HPDE6-E6E7 (cell line): Measurements from ENCODE around the gene CDKL1.

Source experiments
- DNase-seq: peaks from one replicate; pipeline ENCODE4 v3.0.0; 2011; ENCODE audit warnings: missing footprints; ENCODE audit errors: extremely low spot score

The CDKL1 gene

DNA sequence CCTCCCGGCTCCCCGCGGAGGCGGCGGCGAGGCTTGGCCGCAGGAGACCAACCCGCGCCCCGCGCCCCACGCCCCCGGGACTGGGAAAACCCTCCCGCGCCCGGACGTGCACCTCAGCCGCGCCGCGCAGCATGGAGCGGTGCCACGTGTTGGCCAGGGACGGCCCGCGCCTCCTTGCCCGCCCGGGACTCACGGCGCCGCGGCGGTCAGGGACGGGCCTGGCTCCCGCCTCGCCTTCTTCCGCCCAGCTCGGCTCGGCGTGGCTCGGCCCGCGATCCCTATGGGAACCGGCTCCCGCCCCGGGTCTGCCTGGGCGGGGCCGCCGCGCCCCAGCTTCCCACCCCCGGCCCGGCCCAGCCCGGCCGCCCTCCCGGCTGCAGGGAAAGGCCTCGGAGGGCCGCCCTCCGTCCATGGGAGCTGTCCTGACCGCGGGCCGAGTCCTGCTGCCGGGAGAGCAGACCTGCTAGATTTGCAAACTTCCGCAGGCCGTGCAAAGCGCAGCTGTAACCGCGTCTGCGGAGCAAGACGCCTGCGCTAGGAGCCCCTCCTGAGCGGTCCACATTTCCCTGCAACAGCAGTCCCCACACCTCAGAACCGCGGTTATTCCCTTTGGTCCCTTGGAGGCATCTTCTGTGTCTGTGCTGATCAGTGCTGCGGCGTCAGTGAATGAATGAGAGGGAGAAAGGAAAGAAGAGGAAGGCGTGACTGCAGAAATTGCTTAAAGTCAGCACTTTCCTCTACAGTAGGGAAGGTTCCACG lies at the start of gene CDKL1:
Gene CDKL1, minus strand, starts transcription at position 251 of the 759 bp plus-strand sequence. CDS start 1,013 bp downstream, outside the sequence.
- DNase-seq = peak; percentile 41

GRCh38 chr14:50434528-50434927 lies 37.8 kb upstream of the CDKL1 start:
- no peak for DNase-seq

DNA sequence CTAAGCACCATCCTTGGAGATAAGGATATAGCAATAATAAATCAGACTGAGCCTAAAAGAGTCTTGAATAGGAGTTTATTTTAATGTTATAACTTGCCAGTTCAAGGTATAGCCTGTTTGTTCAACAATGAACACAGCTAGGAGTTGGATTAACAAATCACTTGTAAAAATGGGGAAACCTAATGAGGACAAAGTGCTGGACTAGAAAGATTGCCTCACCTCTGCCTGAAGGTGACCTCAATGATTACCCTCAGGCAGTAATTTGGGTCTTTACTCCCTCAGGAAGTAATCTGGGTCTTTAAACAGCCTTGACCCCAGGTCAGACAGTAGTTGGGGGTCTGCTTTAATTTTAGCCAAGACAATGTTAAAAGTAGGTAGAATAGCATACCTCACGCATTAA lies 35.5 kb upstream of the CDKL1 start:
- no peak for DNase-seq

- DNase-seq = no peak
Measured at GRCh38 chr14:50425816-50426215, 29.1 kb upstream of the CDKL1 start.

DNA sequence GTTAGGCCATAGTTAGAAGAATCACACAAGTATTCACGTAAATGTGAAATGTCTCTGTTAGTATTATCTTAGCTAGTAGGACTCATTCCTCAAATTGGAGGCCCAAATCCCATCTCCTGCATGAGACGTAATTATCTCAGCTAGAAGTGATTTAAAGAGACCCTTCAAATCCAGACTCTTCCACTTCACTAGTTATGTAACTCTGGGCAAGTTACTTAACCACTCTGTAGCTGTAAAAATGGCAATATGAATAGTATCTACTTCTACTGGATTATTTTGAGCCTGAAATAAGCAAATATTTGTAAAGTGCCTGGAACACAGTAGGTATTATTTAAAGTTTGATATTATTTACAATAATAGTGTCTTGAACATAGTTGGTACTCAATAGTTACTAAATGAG lies 28.4 kb upstream of the CDKL1 start:
- DNase-seq = no peak

- no peak for DNase-seq
Measured at GRCh38 chr14:50423529-50423928, 26.8 kb upstream of the CDKL1 start.

GRCh38 chr14:50421499-50421898 lies 24.8 kb upstream of the CDKL1 start:
- no peak for DNase-seq

GRCh38 chr14:50417853-50418252 lies 21.2 kb upstream of the CDKL1 start:
- no peak for DNase-seq

DNA sequence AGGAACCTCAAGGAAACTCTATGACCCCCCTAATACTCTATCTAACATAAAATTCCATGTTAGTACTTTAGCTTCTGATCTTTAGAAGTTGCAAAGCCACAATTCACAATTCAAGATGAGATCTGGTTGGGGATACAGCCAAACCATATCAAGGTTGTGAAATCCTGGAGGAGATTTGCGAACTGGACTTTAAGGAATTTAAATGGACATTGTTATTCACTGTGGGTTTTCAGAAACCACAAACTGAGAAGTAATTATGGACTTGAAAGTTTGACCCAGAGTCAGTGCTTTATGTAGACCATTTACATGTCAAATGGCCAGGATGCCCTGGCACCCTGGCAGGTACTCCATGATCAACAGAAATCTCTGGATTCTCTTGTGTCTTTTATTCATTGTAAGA lies 14.2 kb upstream of the CDKL1 start:
- DNase-seq = no peak

DNA sequence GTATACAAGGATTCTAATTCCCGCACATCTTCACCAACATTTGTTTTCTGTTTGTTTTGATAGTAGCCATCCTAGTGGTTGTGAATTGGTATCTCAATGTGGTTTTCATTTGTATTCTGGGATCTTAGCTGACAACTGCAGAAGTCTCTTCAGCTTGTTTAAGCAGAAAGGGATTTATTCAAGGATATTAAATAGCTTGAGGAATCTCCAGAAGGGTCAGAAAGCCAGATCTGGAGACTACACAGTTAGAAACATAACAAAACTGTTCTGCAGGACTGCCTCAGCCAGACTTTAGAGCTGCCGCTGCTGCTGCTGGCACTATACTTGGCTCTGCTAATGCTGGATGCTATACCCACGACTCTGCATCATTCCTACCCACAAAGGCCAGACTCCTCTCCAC lies 13.4 kb upstream of the CDKL1 start:
- no peak for DNase-seq

- no peak for DNase-seq
Measured at GRCh38 chr14:50407111-50407812, 10.6 kb upstream of the CDKL1 start.

- DNase-seq = no peak
Measured at GRCh38 chr14:50403419-50403818, 6.7 kb upstream of the CDKL1 start.

GRCh38 chr14:50402965-50403364 lies 6.3 kb upstream of the CDKL1 start:
- DNase-seq = no peak

GRCh38 chr14:50400461-50400860 lies 3.8 kb upstream of the CDKL1 start:
- no peak for DNase-seq

GRCh38 chr14:50399251-50400032 lies 2.8 kb upstream of the CDKL1 start:
- no peak for DNase-seq

DNA sequence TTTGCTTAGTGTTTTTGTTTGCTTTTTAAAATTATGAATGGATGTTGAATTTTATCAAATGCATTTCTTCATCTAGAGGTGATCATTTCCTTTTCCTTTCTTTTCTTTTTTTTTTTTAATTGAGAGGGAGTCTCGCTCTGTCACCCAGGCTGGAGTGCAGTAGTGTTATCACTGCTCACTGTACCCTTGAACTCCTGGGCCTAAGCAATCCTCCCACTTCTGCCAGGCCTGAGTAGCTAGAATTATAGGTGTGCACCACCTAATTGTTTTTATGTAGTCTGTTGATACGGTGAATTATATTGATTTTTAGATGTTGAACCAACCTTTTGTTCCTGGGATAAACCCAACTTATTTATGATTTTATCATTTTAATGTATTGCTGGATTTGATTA lies 1.5 kb upstream of the CDKL1 start:
- no peak for DNase-seq

- no peak for DNase-seq
Measured at GRCh38 chr14:50397390-50398188, 908 bp upstream of the CDKL1 start.

- no peak for DNase-seq
Measured at GRCh38 chr14:50395448-50395847, 1.2 kb downstream of the CDKL1 start.

DNA sequence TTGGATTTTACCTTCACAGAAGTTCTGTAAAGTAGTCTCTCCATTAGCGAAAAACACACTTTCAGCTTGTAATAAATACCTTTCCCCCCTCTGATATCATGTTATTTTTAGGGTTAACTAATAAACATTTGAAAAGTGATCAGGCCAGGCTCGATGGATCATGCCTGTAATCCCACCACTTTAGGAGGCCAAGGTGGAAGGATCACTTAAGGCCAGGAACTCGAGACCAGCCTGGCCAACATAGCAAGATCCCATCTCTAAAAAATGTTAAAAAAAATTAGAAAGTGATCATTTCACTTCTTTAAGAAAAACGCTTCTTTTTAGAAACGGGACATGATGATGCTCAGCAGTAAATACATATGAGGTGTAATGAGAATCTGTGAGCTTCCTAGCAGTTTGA lies 2.0 kb downstream of the CDKL1 start:
- DNase-seq = no peak

DNA sequence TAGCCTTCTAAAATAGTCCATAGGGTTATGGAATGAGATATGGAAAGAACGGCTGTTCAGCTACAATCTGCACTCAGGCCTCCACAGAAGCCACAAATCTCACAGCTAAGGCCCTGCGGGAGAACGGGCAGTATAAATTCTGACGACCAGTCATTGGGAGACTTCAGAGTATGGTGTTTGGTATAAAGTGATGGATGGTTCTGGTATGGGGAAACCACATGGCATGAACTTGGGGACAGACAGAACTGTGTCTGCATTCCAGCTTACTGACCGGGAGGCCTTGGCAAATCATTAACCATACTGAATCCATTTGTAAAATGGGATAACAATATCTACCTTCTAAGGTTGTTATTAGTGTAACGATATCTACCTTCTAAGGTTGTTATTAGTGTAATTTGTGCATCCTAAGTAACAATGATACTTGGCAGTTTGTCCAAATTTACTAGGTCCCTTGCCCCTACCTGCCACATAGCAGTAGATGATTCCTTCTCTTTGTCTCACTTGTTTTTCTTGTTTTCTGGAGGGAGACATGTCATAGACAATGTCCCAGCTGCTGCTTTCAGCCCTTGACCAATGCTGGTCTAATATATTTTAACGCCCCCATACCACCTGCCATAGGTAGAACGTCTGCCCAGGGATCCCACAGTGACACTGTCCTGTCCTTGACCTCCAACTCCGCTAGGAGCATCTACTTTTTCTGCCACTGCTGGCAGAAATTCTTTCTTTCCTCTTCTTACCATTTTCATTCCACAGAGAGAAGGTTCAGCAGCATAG lies 6.8 kb downstream of the CDKL1 start:
- no peak for DNase-seq
